SK-N-SH treated with all-trans-retinoic acid at 6 μM for 48 hours (cell line): ENCODE data around the gene ROCK1.

ENCODE experiments used
- ATAC-seq: fragments of 200-7000 bp; cut with Tn5 transposase; 3 replicates; pipeline ENCODE4 v1.9.1; 2020; ENCODE audit warnings: mild to moderate bottlenecking, moderate library complexity
- ARNTL ChIP-seq: fragments of 450-650 bp; formaldehyde crosslinking; IDR thresholded peaks from 2 replicates; pipeline ENCODE4 v1.5.0; 2020; ENCODE audit warnings: low read depth, mild to moderate bottlenecking, moderate library complexity, borderline replicate concordance
- BACH2 ChIP-seq: fragments of 250-450 bp; sonication (Bioruptor Pico); IDR thresholded peaks from 2 replicates; pipeline ENCODE4 v1.9.0; 2021; ENCODE audit warnings: mild to moderate bottlenecking, borderline replicate concordance
- CSDC2 ChIP-seq: fragments of 250-450 bp; sonication (Bioruptor Pico); IDR thresholded peaks from 2 replicates; pipeline ENCODE4 v1.5.0; 2020; ENCODE audit warnings: mild to moderate bottlenecking, moderate library complexity
- ESRRG ChIP-seq: fragments of 250-450 bp; sonication (Bioruptor Pico); IDR thresholded peaks from 2 replicates; pipeline ENCODE4 v1.6.1; 2021; ENCODE audit warnings: mild to moderate bottlenecking
- ISL1 ChIP-seq: fragments of 250-450 bp; sonication (Bioruptor Pico); IDR thresholded peaks from 2 replicates; pipeline ENCODE4 v2.1.2; 2022; ENCODE audit warnings: mild to moderate bottlenecking, moderate library complexity
- OSR1 ChIP-seq: fragments of 250-450 bp; sonication (Bioruptor Pico); IDR thresholded peaks from 2 replicates; pipeline ENCODE4 v1.8.0; 2022; ENCODE audit warnings: moderate library complexity, mild to moderate bottlenecking, inconsistent platforms
- PATZ1 ChIP-seq: fragments of 250-450 bp; sonication (Bioruptor Pico); IDR thresholded peaks from 2 replicates; pipeline ENCODE4 v1.8.0; 2020; ENCODE audit warnings: mild to moderate bottlenecking, moderate library complexity, borderline replicate concordance
- PPARA ChIP-seq: fragments of 250-450 bp; sonication (Bioruptor Pico); IDR thresholded peaks from 2 replicates; pipeline ENCODE4 v1.5.0; 2020; ENCODE audit warnings: mild to moderate bottlenecking, borderline replicate concordance
- RARB ChIP-seq: fragments of 250-450 bp; sonication (Bioruptor Pico); IDR thresholded peaks from 2 replicates; pipeline ENCODE4 v1.8.0; 2021; ENCODE audit warnings: mild to moderate bottlenecking, moderate library complexity
- SNAI2 ChIP-seq: fragments of 250-450 bp; sonication (Bioruptor Pico); IDR thresholded peaks from 2 replicates; pipeline ENCODE4 v1.5.0; 2020; ENCODE audit warnings: mild to moderate bottlenecking, moderate library complexity
- TCF4 ChIP-seq: fragments of 250-450 bp; sonication (Bioruptor Pico); IDR thresholded peaks from 2 replicates; pipeline ENCODE4 v1.8.0; 2021; ENCODE audit warnings: mild to moderate bottlenecking, moderate library complexity, borderline replicate concordance
- TOX ChIP-seq: fragments of 250-450 bp; sonication (Bioruptor Pico); IDR thresholded peaks from 2 replicates; pipeline ENCODE4 v1.8.0; 2021; ENCODE audit warnings: mild to moderate bottlenecking, moderate library complexity, borderline replicate concordance
- ZNF565 ChIP-seq: fragments of 450-650 bp; formaldehyde crosslinking; conservative IDR thresholded peaks from 2 replicates; pipeline ENCODE4 v1.5.0; 2020; ENCODE audit warnings: low read depth, mild to moderate bottlenecking, moderate library complexity
- ZNF70 ChIP-seq: fragments of 450-650 bp; formaldehyde crosslinking; IDR thresholded peaks from 2 replicates; pipeline ENCODE4 v1.5.0; 2020; ENCODE audit warnings: mild to moderate bottlenecking, moderate library complexity
- ZNF8 ChIP-seq: fragments of 450-650 bp; formaldehyde crosslinking; IDR thresholded peaks from 2 replicates; pipeline ENCODE4 v1.5.0; 2020; ENCODE audit warnings: mild to moderate bottlenecking, moderate library complexity
- TF ChIP-seq, protein P1 (sequence below): fragments of 250-450 bp; sonication (Bioruptor Pico); IDR thresholded peaks from 2 replicates; pipeline ENCODE4 v1.8.0; 2021; ENCODE audit warnings: low read depth, mild to moderate bottlenecking, moderate library complexity, borderline replicate concordance
- TF ChIP-seq, protein P2 (sequence below): fragments of 250-450 bp; sonication (Bioruptor Pico); IDR thresholded peaks from 2 replicates; pipeline ENCODE4 v1.5.1; 2020; ENCODE audit warnings: low read depth, mild to moderate bottlenecking, moderate library complexity
- TF ChIP-seq, protein P3 (sequence below): fragments of 250-450 bp; sonication (Bioruptor Pico); IDR thresholded peaks from 2 replicates; pipeline ENCODE4 v1.5.0; 2020; ENCODE audit warnings: mild to moderate bottlenecking, moderate library complexity

The ROCK1 gene

DNA sequence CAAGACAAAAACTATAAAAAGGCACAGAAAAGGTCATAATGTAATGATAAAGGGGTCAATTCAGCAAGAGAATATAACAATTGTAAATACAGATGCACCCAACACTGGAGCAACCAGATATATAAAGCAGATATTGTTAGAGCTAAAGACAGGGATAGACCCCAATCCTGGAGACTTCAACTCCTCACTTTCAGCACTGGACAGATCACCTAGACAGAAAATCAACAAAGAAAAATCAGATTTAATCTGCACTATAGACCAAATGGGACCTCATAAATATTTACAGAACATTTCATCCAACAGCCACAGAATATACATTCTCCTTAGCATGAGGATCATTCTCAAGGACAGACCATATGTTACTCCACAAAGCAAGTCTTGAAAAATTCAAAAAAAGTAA is 114.2 kb downstream of the ROCK1 start:
- no peak for ATAC-seq
- TF ChIP-seq PPARA (CRISPR knock-in tag) (no peak), CSDC2 (CRISPR knock-in tag) (no peak), ZNF70 (no peak), TOX (CRISPR knock-in tag) (no peak)
- TF ChIP-seq, protein P1, sequence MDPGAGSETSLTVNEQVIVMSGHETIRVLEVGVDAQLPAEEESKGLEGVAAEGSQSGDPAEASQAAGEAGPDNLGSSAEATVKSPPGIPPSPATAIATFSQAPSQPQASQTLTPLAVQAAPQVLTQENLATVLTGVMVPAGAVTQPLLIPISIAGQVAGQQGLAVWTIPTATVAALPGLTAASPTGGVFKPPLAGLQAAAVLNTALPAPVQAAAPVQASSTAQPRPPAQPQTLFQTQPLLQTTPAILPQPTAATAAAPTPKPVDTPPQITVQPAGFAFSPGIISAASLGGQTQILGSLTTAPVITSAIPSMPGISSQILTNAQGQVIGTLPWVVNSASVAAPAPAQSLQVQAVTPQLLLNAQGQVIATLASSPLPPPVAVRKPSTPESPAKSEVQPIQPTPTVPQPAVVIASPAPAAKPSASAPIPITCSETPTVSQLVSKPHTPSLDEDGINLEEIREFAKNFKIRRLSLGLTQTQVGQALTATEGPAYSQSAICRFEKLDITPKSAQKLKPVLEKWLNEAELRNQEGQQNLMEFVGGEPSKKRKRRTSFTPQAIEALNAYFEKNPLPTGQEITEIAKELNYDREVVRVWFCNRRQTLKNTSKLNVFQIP (CRISPR knock-in tag): no peak
- TF ChIP-seq, protein P2, sequence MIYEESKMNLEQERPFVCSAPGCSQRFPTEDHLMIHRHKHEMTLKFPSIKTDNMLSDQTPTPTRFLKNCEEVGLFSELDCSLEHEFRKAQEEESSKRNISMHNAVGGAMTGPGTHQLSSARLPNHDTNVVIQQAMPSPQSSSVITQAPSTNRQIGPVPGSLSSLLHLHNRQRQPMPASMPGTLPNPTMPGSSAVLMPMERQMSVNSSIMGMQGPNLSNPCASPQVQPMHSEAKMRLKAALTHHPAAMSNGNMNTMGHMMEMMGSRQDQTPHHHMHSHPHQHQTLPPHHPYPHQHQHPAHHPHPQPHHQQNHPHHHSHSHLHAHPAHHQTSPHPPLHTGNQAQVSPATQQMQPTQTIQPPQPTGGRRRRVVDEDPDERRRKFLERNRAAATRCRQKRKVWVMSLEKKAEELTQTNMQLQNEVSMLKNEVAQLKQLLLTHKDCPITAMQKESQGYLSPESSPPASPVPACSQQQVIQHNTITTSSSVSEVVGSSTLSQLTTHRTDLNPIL (CRISPR knock-in tag): no peak

- TF ChIP-seq SNAI2 (CRISPR knock-in tag) (no peak), CSDC2 (CRISPR knock-in tag) (no peak), TCF4 (CRISPR knock-in tag) (no peak), RARB (CRISPR knock-in tag) (no peak), PATZ1 (no peak), ESRRG (CRISPR knock-in tag) (no peak), TOX (CRISPR knock-in tag) (no peak)
- TF ChIP-seq, protein P1 (CRISPR knock-in tag): no peak
- TF ChIP-seq, protein P2 (CRISPR knock-in tag): no peak
- TF ChIP-seq, protein P3, sequence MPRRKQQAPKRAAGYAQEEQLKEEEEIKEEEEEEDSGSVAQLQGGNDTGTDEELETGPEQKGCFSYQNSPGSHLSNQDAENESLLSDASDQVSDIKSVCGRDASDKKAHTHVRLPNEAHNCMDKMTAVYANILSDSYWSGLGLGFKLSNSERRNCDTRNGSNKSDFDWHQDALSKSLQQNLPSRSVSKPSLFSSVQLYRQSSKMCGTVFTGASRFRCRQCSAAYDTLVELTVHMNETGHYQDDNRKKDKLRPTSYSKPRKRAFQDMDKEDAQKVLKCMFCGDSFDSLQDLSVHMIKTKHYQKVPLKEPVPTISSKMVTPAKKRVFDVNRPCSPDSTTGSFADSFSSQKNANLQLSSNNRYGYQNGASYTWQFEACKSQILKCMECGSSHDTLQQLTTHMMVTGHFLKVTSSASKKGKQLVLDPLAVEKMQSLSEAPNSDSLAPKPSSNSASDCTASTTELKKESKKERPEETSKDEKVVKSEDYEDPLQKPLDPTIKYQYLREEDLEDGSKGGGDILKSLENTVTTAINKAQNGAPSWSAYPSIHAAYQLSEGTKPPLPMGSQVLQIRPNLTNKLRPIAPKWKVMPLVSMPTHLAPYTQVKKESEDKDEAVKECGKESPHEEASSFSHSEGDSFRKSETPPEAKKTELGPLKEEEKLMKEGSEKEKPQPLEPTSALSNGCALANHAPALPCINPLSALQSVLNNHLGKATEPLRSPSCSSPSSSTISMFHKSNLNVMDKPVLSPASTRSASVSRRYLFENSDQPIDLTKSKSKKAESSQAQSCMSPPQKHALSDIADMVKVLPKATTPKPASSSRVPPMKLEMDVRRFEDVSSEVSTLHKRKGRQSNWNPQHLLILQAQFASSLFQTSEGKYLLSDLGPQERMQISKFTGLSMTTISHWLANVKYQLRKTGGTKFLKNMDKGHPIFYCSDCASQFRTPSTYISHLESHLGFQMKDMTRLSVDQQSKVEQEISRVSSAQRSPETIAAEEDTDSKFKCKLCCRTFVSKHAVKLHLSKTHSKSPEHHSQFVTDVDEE (CRISPR knock-in tag): no peak
- TF ChIP-seq, all 23 proteins: peak for 0
- no peak for ATAC-seq
Observed at GRCh38 chr18:20996418-20996817, 115.2 kb downstream of the ROCK1 start.

- ATAC-seq: no peak
- TF ChIP-seq OSR1 (no peak), TOX (CRISPR knock-in tag) (no peak), CSDC2 (CRISPR knock-in tag) (no peak), SNAI2 (CRISPR knock-in tag) (no peak), ZNF565 (CRISPR knock-in tag) (no peak), ZNF70 (no peak), ZNF8 (CRISPR knock-in tag) (no peak), ESRRG (CRISPR knock-in tag) (no peak), ISL1 (CRISPR knock-in tag) (no peak), BACH2 (CRISPR knock-in tag) (no peak), PPARA (CRISPR knock-in tag) (no peak), PATZ1 (no peak), ARNTL (CRISPR knock-in tag) (no peak)
- TF ChIP-seq, protein P3 (CRISPR knock-in tag): no peak
Observed at GRCh38 chr18:20988726-20989125, 122.9 kb downstream of the ROCK1 start.
